ENCODE measurements around the gene MRPS18A.

MRPS18A gene

DNA sequence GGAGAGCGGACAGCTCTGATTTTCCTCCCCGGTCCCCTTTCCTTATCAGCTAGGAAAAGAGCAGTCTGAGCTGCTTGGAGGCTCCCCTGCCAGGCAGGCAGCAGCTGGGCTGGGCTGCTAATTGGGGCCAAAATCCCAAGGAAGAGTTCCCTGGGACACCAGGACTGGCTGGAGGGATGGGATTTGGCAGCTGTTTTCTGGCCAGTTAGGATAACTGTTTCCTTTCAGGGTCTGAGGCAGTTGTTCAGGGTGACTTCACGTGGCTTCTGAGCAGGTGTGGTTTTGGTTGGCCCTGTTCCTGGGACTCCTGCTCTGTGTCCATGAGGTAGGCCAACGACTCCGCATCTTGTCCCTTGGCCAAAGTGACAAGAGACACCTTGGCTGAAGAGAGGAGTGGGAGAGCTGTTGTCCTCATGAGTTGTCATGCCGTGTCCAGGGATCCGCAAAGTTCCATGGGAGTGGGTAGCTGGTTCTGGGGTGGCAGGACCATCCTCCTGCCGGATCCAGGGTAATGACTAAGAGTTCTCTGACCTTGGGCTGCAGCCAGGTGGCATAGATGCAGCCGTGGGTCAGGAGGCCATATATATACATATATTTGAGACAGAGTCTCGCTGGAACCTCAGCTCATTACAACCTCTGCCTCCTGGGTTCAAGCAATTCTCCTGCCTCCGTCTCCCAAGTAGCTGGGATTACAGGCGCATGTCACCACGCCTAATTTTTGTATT is 21.2 kb downstream of the MRPS18A start:
- TF ChIP-seq CREB1 (IDR thresholded peaks at IDR 0.05; ENCODE audit: low read depth): no peak
- no peak for TF ChIP-seq TCF12 (IDR thresholded peaks at IDR 0.05; ENCODE audit: low read depth)
- TF ChIP-seq TEAD4 (IDR thresholded peaks at IDR 0.05): no peak
- no peak for TF ChIP-seq RAD21 (IDR thresholded peaks at IDR 0.05; ENCODE audit: low read depth)

DNA sequence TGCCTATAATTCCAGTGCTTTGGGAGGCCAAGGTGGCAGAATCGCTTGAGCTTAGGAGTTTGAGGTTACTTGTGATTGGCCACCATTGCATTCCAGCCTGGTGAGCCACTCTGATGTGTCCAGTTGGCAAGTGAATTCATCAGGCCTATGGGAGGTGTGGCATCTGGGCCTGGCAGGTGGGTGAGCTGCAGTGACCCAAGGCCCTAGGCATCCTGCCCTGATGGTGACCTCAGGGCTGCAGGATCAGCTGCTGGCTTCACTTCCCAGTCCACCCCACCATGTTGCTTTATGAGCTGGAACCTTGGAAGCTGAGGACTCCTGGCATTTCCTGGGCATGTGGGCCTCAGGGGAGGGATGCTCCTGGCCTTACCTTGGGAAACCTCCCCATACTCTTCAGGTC is 22.2 kb downstream of the MRPS18A start:
- 0 out of 2 replicates have a peak, but pooled peaks have one; percentile 14 for TF ChIP-seq TEAD4 (IDR thresholded peaks at IDR 0.05)
- no peak for TF ChIP-seq NFIC (IDR thresholded peaks at IDR 0.05)

- TF ChIP-seq MAX (IDR thresholded peaks at IDR 0.05): no peak
- no peak for TF ChIP-seq NFIC (IDR thresholded peaks at IDR 0.05)
- no peak for TF ChIP-seq RAD21 (IDR thresholded peaks at IDR 0.05; ENCODE audit: low read depth)
- no peak for TF ChIP-seq TEAD4 (IDR thresholded peaks at IDR 0.05)
- no peak for TF ChIP-seq FOXM1 (IDR thresholded peaks at IDR 0.05; ENCODE audit: borderline replicate concordance, low read depth)
- no peak for TF ChIP-seq EGR1 (IDR thresholded peaks at IDR 0.05)
- TF ChIP-seq CREB1 (IDR thresholded peaks at IDR 0.05; ENCODE audit: low read depth): no peak
- no peak for TF ChIP-seq EP300 (IDR thresholded peaks at IDR 0.05; ENCODE audit: borderline replicate concordance)
- no peak for TF ChIP-seq CEBPB (IDR thresholded peaks at IDR 0.05)
- TF ChIP-seq ZBTB7A (IDR thresholded peaks at IDR 0.05; ENCODE audit: low read depth): no peak
Observed at GRCh38 chr6:43658161-43658560, 29.4 kb downstream of the MRPS18A start.

DNA sequence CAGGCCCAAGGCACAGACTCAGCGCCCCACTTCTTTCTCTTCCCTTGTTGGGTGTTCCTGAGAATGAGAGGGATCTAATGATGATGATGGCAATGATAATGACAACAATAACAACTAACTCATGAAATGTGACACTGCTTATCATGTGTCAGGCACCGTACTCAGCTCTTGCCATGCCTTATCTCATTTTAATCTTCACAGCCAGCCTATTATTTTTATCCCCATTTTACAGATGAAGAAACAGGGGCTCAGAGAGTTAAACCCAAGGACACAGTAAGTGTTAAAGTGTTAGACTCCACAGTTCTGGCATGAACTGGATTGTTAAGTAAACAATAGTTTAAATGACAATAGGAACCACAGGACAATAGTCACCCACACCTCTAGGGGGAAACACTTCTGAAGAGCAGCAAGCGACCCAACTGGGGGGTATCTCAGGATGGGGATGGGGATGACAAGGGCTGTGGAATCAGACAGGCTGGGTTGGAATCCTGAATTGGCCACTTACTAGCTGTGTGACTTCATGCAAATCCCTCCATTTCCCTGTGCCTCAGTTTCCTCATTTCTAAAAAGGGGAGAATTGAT is 30.3 kb downstream of the MRPS18A start:
- no peak for TF ChIP-seq YY1 (IDR thresholded peaks at IDR 0.05; ENCODE audit: low read depth)
- TF ChIP-seq, protein P1, sequence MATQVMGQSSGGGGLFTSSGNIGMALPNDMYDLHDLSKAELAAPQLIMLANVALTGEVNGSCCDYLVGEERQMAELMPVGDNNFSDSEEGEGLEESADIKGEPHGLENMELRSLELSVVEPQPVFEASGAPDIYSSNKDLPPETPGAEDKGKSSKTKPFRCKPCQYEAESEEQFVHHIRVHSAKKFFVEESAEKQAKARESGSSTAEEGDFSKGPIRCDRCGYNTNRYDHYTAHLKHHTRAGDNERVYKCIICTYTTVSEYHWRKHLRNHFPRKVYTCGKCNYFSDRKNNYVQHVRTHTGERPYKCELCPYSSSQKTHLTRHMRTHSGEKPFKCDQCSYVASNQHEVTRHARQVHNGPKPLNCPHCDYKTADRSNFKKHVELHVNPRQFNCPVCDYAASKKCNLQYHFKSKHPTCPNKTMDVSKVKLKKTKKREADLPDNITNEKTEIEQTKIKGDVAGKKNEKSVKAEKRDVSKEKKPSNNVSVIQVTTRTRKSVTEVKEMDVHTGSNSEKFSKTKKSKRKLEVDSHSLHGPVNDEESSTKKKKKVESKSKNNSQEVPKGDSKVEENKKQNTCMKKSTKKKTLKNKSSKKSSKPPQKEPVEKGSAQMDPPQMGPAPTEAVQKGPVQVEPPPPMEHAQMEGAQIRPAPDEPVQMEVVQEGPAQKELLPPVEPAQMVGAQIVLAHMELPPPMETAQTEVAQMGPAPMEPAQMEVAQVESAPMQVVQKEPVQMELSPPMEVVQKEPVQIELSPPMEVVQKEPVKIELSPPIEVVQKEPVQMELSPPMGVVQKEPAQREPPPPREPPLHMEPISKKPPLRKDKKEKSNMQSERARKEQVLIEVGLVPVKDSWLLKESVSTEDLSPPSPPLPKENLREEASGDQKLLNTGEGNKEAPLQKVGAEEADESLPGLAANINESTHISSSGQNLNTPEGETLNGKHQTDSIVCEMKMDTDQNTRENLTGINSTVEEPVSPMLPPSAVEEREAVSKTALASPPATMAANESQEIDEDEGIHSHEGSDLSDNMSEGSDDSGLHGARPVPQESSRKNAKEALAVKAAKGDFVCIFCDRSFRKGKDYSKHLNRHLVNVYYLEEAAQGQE (IDR thresholded peaks at IDR 0.05; ENCODE audit: low read depth): no peak
- no peak for TF ChIP-seq CREB1 (IDR thresholded peaks at IDR 0.05; ENCODE audit: low read depth)
- TF ChIP-seq NFIC (IDR thresholded peaks at IDR 0.05): no peak
- no peak for TF ChIP-seq FOXM1 (IDR thresholded peaks at IDR 0.05; ENCODE audit: borderline replicate concordance, low read depth)
- no peak for TF ChIP-seq RAD21 (IDR thresholded peaks at IDR 0.05; ENCODE audit: low read depth)
- TF ChIP-seq TCF12 (IDR thresholded peaks at IDR 0.05; ENCODE audit: low read depth): no peak
- TF ChIP-seq, protein P2, sequence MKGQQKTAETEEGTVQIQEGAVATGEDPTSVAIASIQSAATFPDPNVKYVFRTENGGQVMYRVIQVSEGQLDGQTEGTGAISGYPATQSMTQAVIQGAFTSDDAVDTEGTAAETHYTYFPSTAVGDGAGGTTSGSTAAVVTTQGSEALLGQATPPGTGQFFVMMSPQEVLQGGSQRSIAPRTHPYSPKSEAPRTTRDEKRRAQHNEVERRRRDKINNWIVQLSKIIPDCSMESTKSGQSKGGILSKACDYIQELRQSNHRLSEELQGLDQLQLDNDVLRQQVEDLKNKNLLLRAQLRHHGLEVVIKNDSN (IDR thresholded peaks at IDR 0.05): no peak
- TF ChIP-seq TEAD4 (IDR thresholded peaks at IDR 0.05): no peak

DNA sequence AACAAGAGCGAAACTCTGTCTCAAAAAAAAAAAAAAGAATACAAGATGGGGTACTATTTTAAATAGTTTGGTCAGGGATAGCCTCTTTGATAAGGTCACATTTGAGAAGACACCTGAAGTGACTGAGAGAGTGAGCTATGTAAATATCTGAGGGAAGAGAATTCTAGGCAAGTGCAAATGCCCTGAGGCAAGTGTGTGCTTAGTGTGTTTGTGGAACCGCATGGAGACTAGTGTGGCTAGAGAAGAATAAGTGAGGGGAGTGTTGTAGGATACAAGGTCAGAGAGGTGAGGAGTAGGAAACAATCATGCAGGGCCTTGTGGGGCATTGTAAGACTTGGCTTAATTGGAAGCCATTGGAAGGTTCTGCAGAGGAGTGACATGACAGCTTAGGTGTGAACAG is 39.3 kb downstream of the MRPS18A start:
- no peak for TF ChIP-seq EGR1 (IDR thresholded peaks at IDR 0.05)
- TF ChIP-seq TEAD4 (IDR thresholded peaks at IDR 0.05): no peak
- TF ChIP-seq FOXM1 (IDR thresholded peaks at IDR 0.05; ENCODE audit: borderline replicate concordance, low read depth): no peak
- no peak for TF ChIP-seq ZBTB7A (IDR thresholded peaks at IDR 0.05; ENCODE audit: low read depth)
- no peak for TF ChIP-seq CEBPB (IDR thresholded peaks at IDR 0.05)
- TF ChIP-seq, protein P2 (IDR thresholded peaks at IDR 0.05): no peak
- no peak for TF ChIP-seq EP300 (IDR thresholded peaks at IDR 0.05; ENCODE audit: borderline replicate concordance)
- TF ChIP-seq, protein P1 (IDR thresholded peaks at IDR 0.05; ENCODE audit: low read depth): no peak
- no peak for TF ChIP-seq CREB1 (IDR thresholded peaks at IDR 0.05; ENCODE audit: low read depth)

GRCh38 chr6:43647613-43648012 is 40.0 kb downstream of the MRPS18A start:
- TF ChIP-seq, protein P1 (IDR thresholded peaks at IDR 0.05; ENCODE audit: low read depth): no peak
- TF ChIP-seq TEAD4 (IDR thresholded peaks at IDR 0.05) (no peak), NFIC (IDR thresholded peaks at IDR 0.05) (no peak), EGR1 (IDR thresholded peaks at IDR 0.05) (no peak), MAX (IDR thresholded peaks at IDR 0.05) (no peak), FOXM1 (IDR thresholded peaks at IDR 0.05; ENCODE audit: borderline replicate concordance, low read depth) (no peak)

Data from Ishikawa (cell line).